ENCODE data around the gene PRKCG.

The PRKCG gene

GRCh38 chr19:53885036-53885435 lies 3.0 kb downstream of the PRKCG start:
- in situ Hi-C loops (cut with MboI; ENCODE audit: low sequenced_read_pairs, unreplicated experiment): no loop called here
- no peak for DNase-seq (ENCODE audit: low spot score)
- TF ChIP-seq, protein P1, sequence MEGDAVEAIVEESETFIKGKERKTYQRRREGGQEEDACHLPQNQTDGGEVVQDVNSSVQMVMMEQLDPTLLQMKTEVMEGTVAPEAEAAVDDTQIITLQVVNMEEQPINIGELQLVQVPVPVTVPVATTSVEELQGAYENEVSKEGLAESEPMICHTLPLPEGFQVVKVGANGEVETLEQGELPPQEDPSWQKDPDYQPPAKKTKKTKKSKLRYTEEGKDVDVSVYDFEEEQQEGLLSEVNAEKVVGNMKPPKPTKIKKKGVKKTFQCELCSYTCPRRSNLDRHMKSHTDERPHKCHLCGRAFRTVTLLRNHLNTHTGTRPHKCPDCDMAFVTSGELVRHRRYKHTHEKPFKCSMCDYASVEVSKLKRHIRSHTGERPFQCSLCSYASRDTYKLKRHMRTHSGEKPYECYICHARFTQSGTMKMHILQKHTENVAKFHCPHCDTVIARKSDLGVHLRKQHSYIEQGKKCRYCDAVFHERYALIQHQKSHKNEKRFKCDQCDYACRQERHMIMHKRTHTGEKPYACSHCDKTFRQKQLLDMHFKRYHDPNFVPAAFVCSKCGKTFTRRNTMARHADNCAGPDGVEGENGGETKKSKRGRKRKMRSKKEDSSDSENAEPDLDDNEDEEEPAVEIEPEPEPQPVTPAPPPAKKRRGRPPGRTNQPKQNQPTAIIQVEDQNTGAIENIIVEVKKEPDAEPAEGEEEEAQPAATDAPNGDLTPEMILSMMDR (IDR thresholded peaks at IDR 0.05; ENCODE audit: borderline replicate concordance, control extremely low read depth, extremely low read depth, insufficient read depth, missing control alignments): no peak

DNA sequence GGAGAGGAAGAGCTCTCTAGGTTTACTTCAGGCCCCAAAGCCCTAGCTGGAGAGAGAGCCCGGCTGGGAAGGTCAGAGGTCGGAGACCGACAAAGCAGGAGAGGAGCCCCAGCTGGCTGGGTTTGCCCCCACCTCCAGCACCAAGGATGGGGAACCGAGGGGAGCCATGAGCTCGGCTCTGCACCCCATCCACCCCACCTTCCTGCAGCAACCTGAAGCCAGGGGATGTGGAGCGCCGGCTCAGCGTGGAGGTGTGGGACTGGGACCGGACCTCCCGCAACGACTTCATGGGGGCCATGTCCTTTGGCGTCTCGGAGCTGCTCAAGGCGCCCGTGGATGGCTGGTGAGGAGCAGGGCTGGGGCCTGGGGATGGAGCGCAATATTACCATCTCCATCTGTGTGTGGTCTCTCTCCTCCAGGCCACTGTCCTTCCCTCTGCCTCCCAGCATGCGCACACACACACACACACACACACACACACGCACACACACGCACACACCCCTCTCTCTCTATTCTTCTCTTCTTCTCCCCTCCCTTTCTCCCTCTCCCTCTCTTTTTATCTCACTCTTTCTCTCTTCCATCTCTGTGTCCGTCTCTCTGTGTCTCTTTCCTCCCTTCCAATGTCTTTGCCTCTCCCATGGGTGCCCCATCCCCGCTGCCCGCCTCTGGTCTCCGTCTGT lies 10.4 kb downstream of the PRKCG start:
- in situ Hi-C loops (cut with MboI; ENCODE audit: low sequenced_read_pairs, unreplicated experiment): no loop called here
- no peak for DNase-seq (ENCODE audit: low spot score)
- TF ChIP-seq, protein P1 (IDR thresholded peaks at IDR 0.05; ENCODE audit: borderline replicate concordance, control extremely low read depth, extremely low read depth, insufficient read depth, missing control alignments): no peak

DNA sequence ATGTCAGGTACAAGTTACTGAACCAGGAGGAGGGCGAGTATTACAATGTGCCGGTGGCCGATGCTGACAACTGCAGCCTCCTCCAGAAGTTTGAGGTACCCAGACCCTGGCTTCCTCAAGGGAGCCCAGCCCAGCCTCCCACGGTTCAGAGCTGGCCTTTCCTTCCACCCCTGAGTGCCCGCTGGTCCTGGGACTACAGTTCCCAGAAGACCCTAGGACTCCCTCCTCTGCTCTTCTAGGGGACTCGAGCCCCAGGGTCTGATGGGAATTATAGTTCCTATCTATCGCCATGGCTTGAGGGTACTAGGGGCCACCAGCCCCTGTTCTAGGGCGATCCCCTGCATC lies 11.0 kb downstream of the PRKCG start:
- in situ Hi-C loops (cut with MboI; ENCODE audit: low sequenced_read_pairs, unreplicated experiment): no loop called here
- DNase-seq (ENCODE audit: low spot score): no peak
- TF ChIP-seq, protein P1 (IDR thresholded peaks at IDR 0.05; ENCODE audit: borderline replicate concordance, control extremely low read depth, extremely low read depth, insufficient read depth, missing control alignments): no peak

GRCh38 chr19:53894707-53895106 lies 12.7 kb downstream of the PRKCG start:
- TF ChIP-seq, protein P1 (IDR thresholded peaks at IDR 0.05; ENCODE audit: borderline replicate concordance, control extremely low read depth, extremely low read depth, insufficient read depth, missing control alignments): no peak
- in situ Hi-C loops (cut with MboI; ENCODE audit: low sequenced_read_pairs, unreplicated experiment): no loop called here
- no peak for DNase-seq (ENCODE audit: low spot score)

- TF ChIP-seq, protein P1 (IDR thresholded peaks at IDR 0.05; ENCODE audit: borderline replicate concordance, control extremely low read depth, extremely low read depth, insufficient read depth, missing control alignments): no peak
- no peak for DNase-seq (ENCODE audit: low spot score)
- in situ Hi-C loops (cut with MboI; ENCODE audit: low sequenced_read_pairs, unreplicated experiment): no loop called here
Observed at GRCh38 chr19:53896682-53897081, 14.7 kb downstream of the PRKCG start.

GRCh38 chr19:53897459-53897858 lies 15.5 kb downstream of the PRKCG start:
- TF ChIP-seq, protein P1 (IDR thresholded peaks at IDR 0.05; ENCODE audit: borderline replicate concordance, control extremely low read depth, extremely low read depth, insufficient read depth, missing control alignments): no peak
- in situ Hi-C loops (cut with MboI; ENCODE audit: low sequenced_read_pairs, unreplicated experiment): no loop called here
- DNase-seq (ENCODE audit: low spot score): no peak

Data from GM13976 (cell line).